Measurements from ENCODE around the gene SPART.
A peak's percentile ranks its signal among the peaks of the same experiment; 100 is the strongest.

Gene SPART, protein sequence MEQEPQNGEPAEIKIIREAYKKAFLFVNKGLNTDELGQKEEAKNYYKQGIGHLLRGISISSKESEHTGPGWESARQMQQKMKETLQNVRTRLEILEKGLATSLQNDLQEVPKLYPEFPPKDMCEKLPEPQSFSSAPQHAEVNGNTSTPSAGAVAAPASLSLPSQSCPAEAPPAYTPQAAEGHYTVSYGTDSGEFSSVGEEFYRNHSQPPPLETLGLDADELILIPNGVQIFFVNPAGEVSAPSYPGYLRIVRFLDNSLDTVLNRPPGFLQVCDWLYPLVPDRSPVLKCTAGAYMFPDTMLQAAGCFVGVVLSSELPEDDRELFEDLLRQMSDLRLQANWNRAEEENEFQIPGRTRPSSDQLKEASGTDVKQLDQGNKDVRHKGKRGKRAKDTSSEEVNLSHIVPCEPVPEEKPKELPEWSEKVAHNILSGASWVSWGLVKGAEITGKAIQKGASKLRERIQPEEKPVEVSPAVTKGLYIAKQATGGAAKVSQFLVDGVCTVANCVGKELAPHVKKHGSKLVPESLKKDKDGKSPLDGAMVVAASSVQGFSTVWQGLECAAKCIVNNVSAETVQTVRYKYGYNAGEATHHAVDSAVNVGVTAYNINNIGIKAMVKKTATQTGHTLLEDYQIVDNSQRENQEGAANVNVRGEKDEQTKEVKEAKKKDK

DNA sequence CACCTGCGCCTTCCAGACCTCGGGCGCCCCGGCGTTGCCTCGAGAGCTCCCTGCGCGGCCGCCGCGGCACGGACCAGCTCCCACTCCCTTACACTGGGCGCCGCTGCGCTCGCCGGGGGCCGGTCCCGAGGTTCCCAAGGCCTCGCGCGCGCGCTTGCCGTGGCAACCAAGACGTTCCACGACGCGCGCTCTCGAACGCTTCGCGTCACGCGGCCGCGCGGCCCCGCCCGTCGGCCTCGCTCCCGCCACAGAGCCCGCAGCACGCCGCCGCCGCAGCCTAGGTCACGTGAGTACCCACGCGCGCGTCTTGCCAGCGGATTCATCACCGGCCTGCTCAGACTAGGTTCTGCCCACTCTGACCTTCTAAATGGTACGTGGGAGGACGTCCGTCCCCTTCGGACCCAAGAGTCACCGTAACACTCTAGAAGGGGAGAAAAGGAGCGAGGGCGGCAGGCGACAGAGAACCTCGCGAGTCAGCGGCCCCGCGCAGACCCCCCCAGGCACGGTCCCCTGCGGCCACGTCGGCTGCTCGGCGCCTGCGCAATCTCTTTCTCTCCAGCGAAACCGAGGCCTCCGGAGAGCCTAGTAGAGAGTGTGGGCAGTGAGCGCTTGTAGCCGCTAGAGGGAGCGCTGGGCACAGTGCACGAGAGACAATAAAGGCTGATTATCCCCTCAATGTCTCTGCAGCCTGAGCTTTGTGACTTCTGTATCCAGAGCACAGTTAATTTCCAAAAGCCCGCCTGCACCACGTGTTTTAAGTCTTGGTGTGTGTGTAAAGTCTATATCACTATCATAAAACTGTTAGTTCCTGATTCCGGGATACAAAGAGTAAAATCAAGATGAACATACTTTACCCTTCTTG is at the start of gene SPART:
Gene SPART, minus strand, starts transcription at position 173 of the 862 bp plus-strand sequence. CDS start 10,564 bp downstream, outside the sequence.
- H3K4me1 Mint-ChIP-seq: peaks cover 6% of the 10 kb centered on the region
- ATAC-seq (ENCODE audit: low read depth) (peak; percentile 72), DNase-seq (ENCODE audit: low spot score in 2 of 2) (peak; percentile 73 to 79)
- no peaks in the 10 kb centered on the region for H3K36me3 Mint-ChIP-seq
- no peaks in the 10 kb centered on the region for H3K9me3 Mint-ChIP-seq
- H3K27me3 Mint-ChIP-seq: peaks cover 6% of the 10 kb centered on the region
- peak within 1 kb of the TSS; percentile 94 for H3K4me3 Mint-ChIP-seq
- peak within 1 kb of the TSS; percentile 95 for H3K27ac Mint-ChIP-seq

DNA sequence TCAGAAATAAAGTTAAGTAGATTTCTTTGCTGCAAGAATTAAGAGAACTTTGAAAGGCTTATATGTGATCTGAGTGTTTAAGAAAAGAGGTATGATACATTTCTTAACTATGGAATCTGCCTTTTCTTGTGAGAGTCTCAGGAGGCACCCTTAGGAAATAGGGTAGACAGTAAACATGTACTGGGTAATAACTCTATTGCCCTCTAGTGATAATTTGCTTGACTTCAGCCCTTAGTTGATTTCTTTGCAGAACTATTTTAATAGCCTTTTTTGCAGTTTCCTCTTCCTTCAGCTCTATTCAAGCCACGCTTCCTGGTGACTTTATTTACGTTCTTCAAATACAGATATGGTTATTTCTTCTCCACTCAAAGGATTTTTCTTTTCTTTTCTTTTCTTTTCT is 49.1 kb upstream of the SPART start:
- H3K4me3 Mint-ChIP-seq: no peak overlapping the region
- no peaks in the 10 kb centered on the region for H3K36me3 Mint-ChIP-seq
- no peak for DNase-seq (ENCODE audit: low spot score in 2 of 2)
- no peak for ATAC-seq (ENCODE audit: low read depth)
- H3K27me3 Mint-ChIP-seq: peaks cover 6% of the 10 kb centered on the region
- peaks cover 9% of the 10 kb centered on the region for H3K9me3 Mint-ChIP-seq
- H3K27ac Mint-ChIP-seq: no peak overlapping the region
- H3K4me1 Mint-ChIP-seq: peaks cover 2% of the 10 kb centered on the region

DNA sequence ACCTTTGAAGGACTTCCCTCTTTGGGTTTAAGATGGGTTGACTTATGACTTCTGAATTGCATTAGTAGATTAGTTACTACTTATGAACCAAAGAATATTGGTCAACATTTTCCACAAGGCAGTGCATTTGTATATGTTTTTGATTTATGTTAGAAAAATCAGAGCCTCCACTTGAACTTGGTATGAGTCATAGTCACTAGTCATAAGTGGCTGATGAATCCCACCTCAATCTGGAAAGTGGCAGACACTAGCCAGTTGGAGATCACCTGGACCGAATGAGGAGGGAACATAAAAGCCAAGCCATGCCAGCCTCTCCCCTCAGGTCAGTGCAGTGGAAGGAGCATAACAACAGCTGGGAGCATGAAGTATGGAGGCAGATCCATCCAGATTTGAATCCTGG is 39.3 kb upstream of the SPART start:
- Mint-ChIP-seq H3K27me3 (peaks cover 5% of the 10 kb centered on the region), H3K36me3 (no peaks in the 10 kb centered on the region), H3K4me3 (no peak overlapping the region), H3K9me3 (peaks cover 5% of the 10 kb centered on the region), H3K27ac (no peak overlapping the region), H3K4me1 (no peaks in the 10 kb centered on the region)
- DNase-seq (ENCODE audit: low spot score in 2 of 2) (no peak), ATAC-seq (ENCODE audit: low read depth) (no peak)

DNA sequence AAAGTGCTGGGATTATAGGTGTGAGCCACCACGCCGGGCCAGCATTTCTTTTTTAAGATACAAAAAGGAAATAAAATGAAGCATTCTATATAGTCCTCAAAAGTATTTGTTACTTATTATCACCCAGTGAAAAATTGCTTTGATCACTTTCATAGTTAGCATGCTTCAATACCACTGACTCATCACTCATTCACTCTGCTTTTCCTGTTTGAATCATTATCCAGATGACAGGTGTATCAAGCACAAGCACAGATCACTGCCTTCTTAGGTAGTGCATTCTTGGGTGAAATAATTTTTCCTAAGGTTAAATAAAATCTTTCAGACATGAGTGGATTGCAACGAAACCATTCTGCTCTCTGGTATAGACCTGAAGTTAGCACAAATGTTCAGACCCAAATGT is 35.8 kb upstream of the SPART start:
- no peak for ATAC-seq (ENCODE audit: low read depth)
- Mint-ChIP-seq H3K27ac (no peak overlapping the region), H3K9me3 (no peaks in the 10 kb centered on the region), H3K27me3 (peaks cover 2% of the 10 kb centered on the region), H3K4me3 (no peak overlapping the region), H3K4me1 (no peaks in the 10 kb centered on the region), H3K36me3 (no peaks in the 10 kb centered on the region)
- DNase-seq (ENCODE audit: low spot score in 2 of 2): no peak

DNA sequence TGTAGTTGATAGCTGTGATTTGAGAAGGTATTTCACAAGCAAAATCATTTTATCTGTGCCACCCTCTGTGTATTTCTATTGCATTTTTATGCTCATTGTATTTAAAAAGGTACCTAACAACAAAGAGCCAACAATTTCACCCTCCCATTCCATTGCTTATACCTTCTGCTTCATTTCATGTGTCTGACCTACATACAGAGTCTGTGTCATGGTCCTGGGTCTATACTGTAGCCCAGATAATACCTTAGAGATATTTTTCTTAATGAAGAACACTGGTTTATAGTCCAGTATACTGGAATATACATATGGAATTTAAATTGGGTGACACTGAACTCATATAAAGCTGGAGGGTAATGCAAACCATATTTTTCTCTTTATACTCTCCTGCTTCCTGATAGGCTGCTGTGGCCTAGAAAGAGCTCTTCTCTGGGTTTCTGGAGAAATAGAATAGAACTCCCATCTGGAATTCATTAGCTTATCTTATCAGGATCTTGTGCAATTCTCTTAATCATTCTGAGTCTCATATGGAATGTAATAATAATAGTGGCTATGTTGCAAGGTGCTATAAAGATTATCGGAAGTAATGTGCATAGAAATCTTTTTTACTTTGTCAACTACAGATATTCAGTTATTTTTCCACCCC is 31.8 kb upstream of the SPART start:
- Mint-ChIP-seq H3K27ac (no peak overlapping the region), H3K36me3 (no peaks in the 10 kb centered on the region)
- no peak for DNase-seq (ENCODE audit: low spot score in 2 of 2)

DNA sequence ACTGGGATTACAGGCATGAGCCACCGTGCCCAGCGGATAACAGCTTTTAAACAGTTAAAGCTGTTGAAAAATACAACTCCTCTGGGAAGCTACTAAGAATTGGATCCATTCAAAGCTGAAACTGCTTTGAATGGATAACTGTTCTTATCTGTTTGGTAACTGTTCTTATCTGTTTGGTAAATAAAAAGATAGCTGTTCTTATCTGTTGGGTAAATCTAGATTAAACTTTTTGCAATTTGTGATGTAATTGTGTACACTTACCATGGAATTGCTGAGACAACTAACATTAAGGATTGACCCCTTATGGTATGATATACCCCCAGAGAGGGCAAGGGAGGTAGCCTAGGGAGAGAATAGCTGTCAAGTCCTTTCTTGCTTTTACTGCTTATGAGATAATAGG is 27.9 kb upstream of the SPART start:
- Mint-ChIP-seq H3K4me1 (no peaks in the 10 kb centered on the region), H3K36me3 (no peaks in the 10 kb centered on the region), H3K27me3 (no peaks in the 10 kb centered on the region), H3K27ac (no peak overlapping the region), H3K9me3 (no peaks in the 10 kb centered on the region), H3K4me3 (no peak overlapping the region)
- DNase-seq (ENCODE audit: low spot score in 2 of 2) (no peak), ATAC-seq (ENCODE audit: low read depth) (no peak)

More for the DNA sequence above, 31.8 kb upstream of the SPART start:
- H3K9me3 Mint-ChIP-seq: no peaks in the 10 kb centered on the region
- H3K4me3 Mint-ChIP-seq: no peak overlapping the region
- H3K4me1 Mint-ChIP-seq: no peaks in the 10 kb centered on the region
- no peaks in the 10 kb centered on the region for H3K27me3 Mint-ChIP-seq
- ATAC-seq (ENCODE audit: low read depth): no peak

DNA sequence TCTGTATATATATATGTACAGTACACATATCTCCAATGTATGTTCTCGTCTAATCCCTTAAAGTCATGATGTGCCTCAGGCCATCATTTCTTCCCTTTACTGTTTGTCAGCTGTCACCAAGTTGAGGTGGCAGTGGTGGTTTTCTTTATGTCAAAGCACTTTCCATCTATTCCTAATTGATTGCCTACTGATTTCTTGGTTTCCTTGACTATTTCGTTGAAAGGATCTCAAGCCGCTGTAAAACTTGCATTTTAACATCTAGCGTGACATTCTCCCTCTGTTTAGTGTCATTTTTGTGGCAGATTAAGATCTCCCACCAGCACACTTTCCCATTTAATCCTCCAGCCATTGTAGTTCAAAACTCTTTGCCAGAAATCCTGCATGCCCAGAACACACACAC is 25.0 kb upstream of the SPART start:
- DNase-seq (ENCODE audit: low spot score in 2 of 2): no peak
- H3K4me1 Mint-ChIP-seq: no peaks in the 10 kb centered on the region
- H3K4me3 Mint-ChIP-seq: no peak overlapping the region
- H3K36me3 Mint-ChIP-seq: no peaks in the 10 kb centered on the region
- H3K27ac Mint-ChIP-seq: no peak overlapping the region
- ATAC-seq (ENCODE audit: low read depth): no peak
- H3K9me3 Mint-ChIP-seq: no peaks in the 10 kb centered on the region
- H3K27me3 Mint-ChIP-seq: no peaks in the 10 kb centered on the region

DNA sequence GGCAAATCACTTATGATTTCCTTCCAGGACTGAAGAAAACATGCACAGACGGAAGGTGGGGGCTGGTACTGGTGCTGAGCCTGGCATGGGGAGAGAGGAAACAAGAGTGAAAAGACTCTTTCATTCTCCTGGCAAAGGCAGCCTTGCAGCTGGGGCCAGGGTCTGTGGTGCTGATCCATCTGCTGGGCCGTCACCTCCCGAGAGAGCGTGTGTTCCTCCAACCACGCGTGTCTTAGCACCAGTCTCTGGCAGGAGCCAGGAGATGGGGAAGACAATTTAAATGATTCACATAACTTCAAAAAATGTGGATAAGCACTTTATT is 23.9 kb upstream of the SPART start:
- Mint-ChIP-seq H3K27ac (no peak overlapping the region), H3K9me3 (no peaks in the 10 kb centered on the region), H3K27me3 (peaks cover 1% of the 10 kb centered on the region), H3K4me1 (no peaks in the 10 kb centered on the region), H3K36me3 (no peaks in the 10 kb centered on the region), H3K4me3 (no peak overlapping the region)
- no peak for DNase-seq (ENCODE audit: low spot score in 2 of 2)
- ATAC-seq (ENCODE audit: low read depth): no peak

DNA sequence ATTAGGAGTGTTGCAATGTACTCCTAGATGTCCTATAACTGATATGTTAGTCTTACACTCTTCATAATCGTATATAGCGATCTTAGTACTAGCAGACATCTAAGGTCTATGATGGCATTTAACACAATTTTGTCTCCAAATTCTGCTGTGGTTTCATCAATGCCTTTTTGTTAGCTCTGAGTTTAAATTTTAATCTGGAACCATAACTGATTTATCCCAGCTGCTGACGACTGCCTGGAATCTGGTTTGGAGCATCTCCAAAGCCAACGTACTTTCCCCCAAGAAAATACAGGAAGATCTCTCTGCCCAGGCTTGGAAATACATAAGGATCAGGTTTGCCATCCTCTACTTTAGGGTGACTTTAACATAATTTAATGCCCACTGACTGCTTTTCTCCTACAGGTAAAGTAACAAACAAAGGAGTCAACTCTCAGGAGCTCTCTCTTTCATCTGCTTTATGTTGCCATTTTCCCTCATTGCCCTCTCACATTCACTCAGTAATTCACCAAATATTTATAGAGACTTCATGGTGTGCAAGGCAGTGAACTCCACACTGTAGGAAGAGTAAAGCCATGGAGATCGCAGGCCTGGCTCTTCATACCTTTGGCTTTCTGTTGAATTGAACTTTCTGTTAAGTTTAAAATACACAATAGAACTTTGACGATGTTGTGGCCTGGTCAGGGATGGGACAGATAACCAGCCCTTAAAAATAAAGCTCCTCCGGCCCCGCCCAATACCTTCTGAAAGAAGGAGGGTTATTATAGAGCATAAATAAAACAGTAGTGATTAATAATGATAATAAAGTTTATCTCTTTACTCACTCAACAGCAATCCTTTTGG is 23.3 kb upstream of the SPART start:
- Mint-ChIP-seq H3K27me3 (peaks cover 1% of the 10 kb centered on the region), H3K4me1 (no peaks in the 10 kb centered on the region), H3K9me3 (no peaks in the 10 kb centered on the region), H3K4me3 (no peak overlapping the region), H3K36me3 (no peaks in the 10 kb centered on the region), H3K27ac (no peak overlapping the region)
- DNase-seq (ENCODE audit: low spot score in 2 of 2): no peak
- ATAC-seq (ENCODE audit: low read depth): no peak

DNA sequence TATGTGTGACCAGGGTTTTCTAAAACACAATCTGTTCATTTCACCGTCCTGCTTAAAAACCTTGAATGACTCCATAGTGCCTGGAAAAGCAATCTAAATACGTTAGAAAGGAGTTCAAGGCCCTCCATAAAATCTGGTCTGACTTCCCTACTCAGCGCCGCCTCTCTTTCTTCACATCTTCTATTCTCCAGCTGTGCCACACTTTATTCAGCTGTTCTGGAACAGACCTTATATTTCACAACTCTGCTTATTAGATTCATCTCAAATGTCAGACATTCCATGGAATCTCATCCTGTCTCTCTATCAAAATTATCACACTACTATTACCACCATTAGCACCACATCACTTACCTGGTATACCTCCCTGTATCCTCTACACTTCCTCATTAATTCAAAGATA is 19.8 kb upstream of the SPART start:
- Mint-ChIP-seq H3K4me3 (no peak overlapping the region), H3K27ac (no peak overlapping the region), H3K36me3 (no peaks in the 10 kb centered on the region), H3K27me3 (peaks cover 4% of the 10 kb centered on the region), H3K4me1 (no peaks in the 10 kb centered on the region), H3K9me3 (no peaks in the 10 kb centered on the region)
- DNase-seq (ENCODE audit: low spot score in 2 of 2): no peak
- ATAC-seq (ENCODE audit: low read depth): no peak

DNA sequence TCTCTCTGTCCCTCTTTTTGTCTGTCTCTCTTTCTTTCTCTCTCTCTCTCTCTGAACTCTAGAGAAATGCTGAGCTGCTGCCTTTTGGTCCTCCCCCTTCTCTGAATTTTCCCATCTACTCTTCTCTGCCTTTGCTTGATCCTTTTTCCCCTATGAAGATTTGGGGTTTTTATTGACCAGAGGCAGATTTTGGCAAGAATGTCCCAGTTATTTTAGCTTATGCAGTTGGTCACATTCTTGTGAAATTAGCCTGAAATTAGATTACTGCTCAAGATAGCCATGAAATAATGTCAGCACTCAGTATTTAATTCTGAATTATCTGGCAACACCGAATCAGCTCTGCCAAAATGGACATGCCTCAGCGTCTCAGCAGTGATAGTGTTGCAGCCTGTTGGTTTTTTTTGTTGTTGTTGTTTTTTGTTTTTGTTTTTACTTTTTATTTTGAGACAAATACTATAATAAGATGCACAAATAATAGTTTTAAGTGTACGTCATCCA is 17.2 kb upstream of the SPART start:
- no peak for DNase-seq (ENCODE audit: low spot score in 2 of 2)
- Mint-ChIP-seq H3K36me3 (no peaks in the 10 kb centered on the region), H3K4me1 (no peaks in the 10 kb centered on the region), H3K9me3 (no peaks in the 10 kb centered on the region), H3K27me3 (peaks cover 4% of the 10 kb centered on the region), H3K27ac (no peak overlapping the region), H3K4me3 (no peak overlapping the region)
- no peak for ATAC-seq (ENCODE audit: low read depth)

DNA sequence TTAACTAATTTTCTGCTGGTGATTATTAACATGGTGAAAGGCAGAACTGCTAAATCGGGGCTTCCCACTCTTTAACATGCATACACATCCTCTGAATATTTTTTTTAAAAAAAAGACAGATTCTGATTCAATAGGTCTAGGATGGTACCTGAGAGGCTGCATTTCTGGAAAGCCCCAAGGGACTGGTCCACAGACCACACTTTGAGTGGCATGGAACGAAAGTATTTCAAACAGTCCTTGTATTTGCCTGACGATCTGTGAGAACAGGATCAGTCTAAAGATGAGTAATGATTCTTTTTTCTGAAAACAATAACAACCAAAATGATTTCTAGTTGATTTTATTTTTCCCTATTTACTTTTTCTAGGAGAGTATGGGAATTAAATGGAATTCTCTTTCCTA is 16.7 kb upstream of the SPART start:
- Mint-ChIP-seq H3K27me3 (peaks cover 4% of the 10 kb centered on the region), H3K9me3 (no peaks in the 10 kb centered on the region), H3K36me3 (no peaks in the 10 kb centered on the region), H3K27ac (no peak overlapping the region), H3K4me3 (no peak overlapping the region), H3K4me1 (no peaks in the 10 kb centered on the region)
- ATAC-seq (ENCODE audit: low read depth) (no peak), DNase-seq (ENCODE audit: low spot score in 2 of 2) (no peak)

DNA sequence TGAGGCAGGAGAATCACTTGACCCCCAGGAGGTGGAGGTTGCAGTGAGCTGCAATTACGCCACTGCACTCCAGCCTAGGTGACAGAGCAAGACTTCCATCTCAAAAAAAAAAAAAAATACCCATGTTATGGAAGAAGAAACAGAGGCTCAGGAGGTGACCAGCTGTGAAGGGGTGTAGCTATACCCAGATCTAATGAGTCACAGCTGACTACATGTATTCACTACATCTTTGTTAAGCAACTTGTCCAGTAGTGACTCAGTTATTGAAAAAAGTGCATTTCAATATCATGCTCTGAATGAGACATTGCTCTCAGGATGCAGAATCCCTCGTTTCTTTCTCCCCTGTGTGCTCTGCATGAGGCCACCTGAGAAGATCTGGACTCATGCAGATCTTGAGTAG is 16.1 kb upstream of the SPART start:
- no peak overlapping the region for H3K4me3 Mint-ChIP-seq
- DNase-seq (ENCODE audit: low spot score in 2 of 2) (no peak), ATAC-seq (ENCODE audit: low read depth) (no peak)
- H3K4me1 Mint-ChIP-seq: no peaks in the 10 kb centered on the region
- no peak overlapping the region for H3K27ac Mint-ChIP-seq
- no peaks in the 10 kb centered on the region for H3K36me3 Mint-ChIP-seq
- H3K9me3 Mint-ChIP-seq: no peaks in the 10 kb centered on the region
- H3K27me3 Mint-ChIP-seq: peaks cover 4% of the 10 kb centered on the region
